Measurements from ENCODE around the gene ITPR1.

ITPR1 gene

DNA sequence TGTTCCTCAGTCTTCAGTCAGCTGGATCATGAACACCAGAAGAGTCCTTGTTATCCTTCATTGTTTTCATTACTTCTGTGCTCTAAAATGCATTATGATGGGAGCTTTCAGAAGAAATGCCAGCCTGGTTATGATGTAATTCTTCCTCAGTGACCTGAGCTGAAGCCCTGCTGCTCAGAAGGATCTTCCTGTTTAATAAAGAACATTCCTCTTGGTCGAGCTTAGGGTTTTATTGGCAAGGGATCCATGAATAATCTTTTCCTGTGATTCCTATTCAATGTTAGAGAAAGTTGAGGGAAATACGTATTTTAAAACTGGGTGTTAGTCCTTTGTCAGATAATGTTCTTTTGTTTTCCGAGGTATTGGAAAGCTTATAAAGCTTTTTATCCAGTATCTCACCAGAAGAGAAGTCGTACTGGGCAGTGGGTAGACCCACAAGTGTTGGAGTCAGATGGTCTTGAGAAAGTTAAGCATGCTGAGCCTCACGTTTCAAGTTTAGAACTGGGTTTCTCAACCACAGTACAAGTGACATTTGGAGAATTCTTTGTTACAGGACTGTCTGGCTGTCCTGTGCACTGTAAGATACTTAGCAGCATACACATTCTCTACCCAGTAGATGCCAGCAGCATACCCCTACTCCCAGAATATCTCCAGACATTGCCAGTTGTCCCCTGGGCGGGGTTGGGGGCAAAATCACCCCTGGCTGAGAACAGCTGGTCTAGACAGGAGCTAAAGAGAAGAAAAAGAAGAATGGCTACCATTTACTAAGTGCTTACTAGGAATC lies 273.8 kb downstream of the ITPR1 start:
- no peak overlapping the region for H2BK12ac ChIP-seq (ENCODE audit: low read length in 2 of 2)
- no peak overlapping the region for H3K14ac ChIP-seq (ENCODE audit: low read length in 2 of 2)
- no peak overlapping the region for H3K27ac ChIP-seq (ENCODE audit: low read length, poor library complexity, severe bottlenecking)
- H4K91ac ChIP-seq (ENCODE audit: low read length), result no peak overlapping the region
- no peak overlapping the region for H3K4ac ChIP-seq (ENCODE audit: low read depth in 1 of 2, low read length in 2 of 2)
- H3K18ac ChIP-seq (ENCODE audit: low read depth in 1 of 2, low read length in 2 of 2), result no peak overlapping the region
- H3K9ac ChIP-seq (ENCODE audit: low read length), result no peak overlapping the region
- H3K79me1 ChIP-seq (replicated peaks; ENCODE audit: low read length, poor library complexity, severe bottlenecking), result no peaks in the 10 kb centered on the region
- WGBS, result 66% methylated on average over 6 of the region's 6 CpGs
- no peak overlapping the region for H2AFZ ChIP-seq (ENCODE audit: low read depth, low read length)
- no peak overlapping the region for H3K23ac ChIP-seq (ENCODE audit: low read length in 2 of 2)
- no peak overlapping the region for H2AK5ac ChIP-seq (ENCODE audit: low read length, severe bottlenecking)
- no peak overlapping the region for H4K8ac ChIP-seq (ENCODE audit: low read length)
- no peak for DNase-seq
- H3K4me2 ChIP-seq (ENCODE audit: low read length, poor library complexity, severe bottlenecking), result no peak overlapping the region
- H3K36me3 ChIP-seq (ENCODE audit: control insufficient read depth in 1 of 2, insufficient read depth in 2 of 2, low read depth in 1 of 2, low read length in 2 of 2), result no peaks in the 10 kb centered on the region
- H3K9me3 ChIP-seq (ENCODE audit: control insufficient read depth, low read length), result peaks cover 14% of the 10 kb centered on the region
- peaks cover 2% of the 10 kb centered on the region for H3K4me1 ChIP-seq (ENCODE audit: control insufficient read depth, insufficient read depth, low read depth, low read length)
- H2BK120ac ChIP-seq (ENCODE audit: low read depth, low read length), result no peak overlapping the region
- no peak overlapping the region for H3K4me3 ChIP-seq (ENCODE audit: insufficient read depth in 1 of 2, low read depth in 1 of 2, low read length in 2 of 2)
- no peak overlapping the region for H2BK15ac ChIP-seq (ENCODE audit: low read depth, poor library complexity, severe bottlenecking)
- H2BK5ac ChIP-seq (ENCODE audit: low read depth, low read length, poor library complexity, severe bottlenecking), result no peak overlapping the region
- H3K27me3 ChIP-seq (ENCODE audit: control insufficient read depth in 1 of 2, insufficient read depth in 1 of 2, low read length in 2 of 2), result no peaks in the 10 kb centered on the region

GRCh38 chr3:4768021-4768420 lies 274.9 kb downstream of the ITPR1 start:
- no peak overlapping the region for H3K9ac ChIP-seq (ENCODE audit: low read length)
- no peak overlapping the region for H3K23ac ChIP-seq (ENCODE audit: low read length in 2 of 2)
- H2AK5ac ChIP-seq (ENCODE audit: low read length, severe bottlenecking), result no peak overlapping the region
- WGBS, result 95% methylated on average over 4 of the region's 5 CpGs
- H3K4ac ChIP-seq (ENCODE audit: low read depth in 1 of 2, low read length in 2 of 2), result no peak overlapping the region
- H2BK15ac ChIP-seq (ENCODE audit: low read depth, poor library complexity, severe bottlenecking), result no peak overlapping the region
- no peak for DNase-seq
- H4K91ac ChIP-seq (ENCODE audit: low read length), result no peak overlapping the region
- no peak overlapping the region for H3K4me3 ChIP-seq (ENCODE audit: insufficient read depth in 1 of 2, low read depth in 1 of 2, low read length in 2 of 2)
- no peaks in the 10 kb centered on the region for H3K36me3 ChIP-seq (ENCODE audit: control insufficient read depth in 1 of 2, insufficient read depth in 2 of 2, low read depth in 1 of 2, low read length in 2 of 2)
- H3K14ac ChIP-seq (ENCODE audit: low read length in 2 of 2), result no peak overlapping the region
- H3K4me2 ChIP-seq (ENCODE audit: low read length, poor library complexity, severe bottlenecking), result no peak overlapping the region
- peaks cover 2% of the 10 kb centered on the region for H3K4me1 ChIP-seq (ENCODE audit: control insufficient read depth, insufficient read depth, low read depth, low read length)
- no peak overlapping the region for H2BK12ac ChIP-seq (ENCODE audit: low read length in 2 of 2)
- peaks cover 14% of the 10 kb centered on the region for H3K9me3 ChIP-seq (ENCODE audit: control insufficient read depth, low read length)
- no peak overlapping the region for H4K8ac ChIP-seq (ENCODE audit: low read length)
- no peaks in the 10 kb centered on the region for H3K79me1 ChIP-seq (replicated peaks; ENCODE audit: low read length, poor library complexity, severe bottlenecking)
- no peak overlapping the region for H3K18ac ChIP-seq (ENCODE audit: low read depth in 1 of 2, low read length in 2 of 2)
- H2BK120ac ChIP-seq (ENCODE audit: low read depth, low read length), result no peak overlapping the region
- no peak overlapping the region for H2AFZ ChIP-seq (ENCODE audit: low read depth, low read length)
- no peaks in the 10 kb centered on the region for H3K27me3 ChIP-seq (ENCODE audit: control insufficient read depth in 1 of 2, insufficient read depth in 1 of 2, low read length in 2 of 2)
- H3K27ac ChIP-seq (ENCODE audit: low read length, poor library complexity, severe bottlenecking), result no peak overlapping the region
- no peak overlapping the region for H2BK5ac ChIP-seq (ENCODE audit: low read depth, low read length, poor library complexity, severe bottlenecking)

- WGBS, result 94% methylated on average over 12 of the region's 12 CpGs
- no peak overlapping the region for H2BK5ac ChIP-seq (ENCODE audit: low read depth, low read length, poor library complexity, severe bottlenecking)
- H4K91ac ChIP-seq (ENCODE audit: low read length), result no peak overlapping the region
- H3K4ac ChIP-seq (ENCODE audit: low read depth in 1 of 2, low read length in 2 of 2), result no peak overlapping the region
- H4K8ac ChIP-seq (ENCODE audit: low read length), result no peak overlapping the region
- DNase-seq, result no peak
- H3K9ac ChIP-seq (ENCODE audit: low read length), result no peak overlapping the region
- no peak overlapping the region for H3K18ac ChIP-seq (ENCODE audit: low read depth in 1 of 2, low read length in 2 of 2)
- peaks cover 3% of the 10 kb centered on the region for H3K4me1 ChIP-seq (ENCODE audit: control insufficient read depth, insufficient read depth, low read depth, low read length)
- H3K27ac ChIP-seq (ENCODE audit: low read length, poor library complexity, severe bottlenecking), result no peak overlapping the region
- no peak overlapping the region for H3K23ac ChIP-seq (ENCODE audit: low read length in 2 of 2)
- H3K27me3 ChIP-seq (ENCODE audit: control insufficient read depth in 1 of 2, insufficient read depth in 1 of 2, low read length in 2 of 2), result no peaks in the 10 kb centered on the region
- H2BK15ac ChIP-seq (ENCODE audit: low read depth, poor library complexity, severe bottlenecking), result no peak overlapping the region
- H3K4me2 ChIP-seq (ENCODE audit: low read length, poor library complexity, severe bottlenecking), result no peak overlapping the region
- H3K4me3 ChIP-seq (ENCODE audit: insufficient read depth in 1 of 2, low read depth in 1 of 2, low read length in 2 of 2), result no peak overlapping the region
- peaks cover 14% of the 10 kb centered on the region for H3K9me3 ChIP-seq (ENCODE audit: control insufficient read depth, low read length)
- H3K79me1 ChIP-seq (replicated peaks; ENCODE audit: low read length, poor library complexity, severe bottlenecking), result no peaks in the 10 kb centered on the region
- no peak overlapping the region for H2BK120ac ChIP-seq (ENCODE audit: low read depth, low read length)
- no peak overlapping the region for H2AK5ac ChIP-seq (ENCODE audit: low read length, severe bottlenecking)
- H3K14ac ChIP-seq (ENCODE audit: low read length in 2 of 2), result no peak overlapping the region
- no peaks in the 10 kb centered on the region for H3K36me3 ChIP-seq (ENCODE audit: control insufficient read depth in 1 of 2, insufficient read depth in 2 of 2, low read depth in 1 of 2, low read length in 2 of 2)
- H2AFZ ChIP-seq (ENCODE audit: low read depth, low read length), result no peak overlapping the region
- H2BK12ac ChIP-seq (ENCODE audit: low read length in 2 of 2), result no peak overlapping the region
Measured at GRCh38 chr3:4768521-4768920, 275.4 kb downstream of the ITPR1 start.

- H2BK5ac ChIP-seq (ENCODE audit: low read depth, low read length, poor library complexity, severe bottlenecking), result no peak overlapping the region
- no peak overlapping the region for H2BK15ac ChIP-seq (ENCODE audit: low read depth, poor library complexity, severe bottlenecking)
- no peak overlapping the region for H3K27ac ChIP-seq (ENCODE audit: low read length, poor library complexity, severe bottlenecking)
- H3K79me1 ChIP-seq (replicated peaks; ENCODE audit: low read length, poor library complexity, severe bottlenecking), result no peaks in the 10 kb centered on the region
- no peaks in the 10 kb centered on the region for H3K36me3 ChIP-seq (ENCODE audit: control insufficient read depth in 1 of 2, insufficient read depth in 2 of 2, low read depth in 1 of 2, low read length in 2 of 2)
- no peak overlapping the region for H2BK12ac ChIP-seq (ENCODE audit: low read length in 2 of 2)
- 92% methylated on average over 5 of the region's 5 CpGs for WGBS
- H2AK5ac ChIP-seq (ENCODE audit: low read length, severe bottlenecking), result no peak overlapping the region
- no peak overlapping the region for H2BK120ac ChIP-seq (ENCODE audit: low read depth, low read length)
- no peak overlapping the region for H3K4ac ChIP-seq (ENCODE audit: low read depth in 1 of 2, low read length in 2 of 2)
- H3K4me2 ChIP-seq (ENCODE audit: low read length, poor library complexity, severe bottlenecking), result no peak overlapping the region
- no peak overlapping the region for H3K23ac ChIP-seq (ENCODE audit: low read length in 2 of 2)
- H3K4me3 ChIP-seq (ENCODE audit: insufficient read depth in 1 of 2, low read depth in 1 of 2, low read length in 2 of 2), result no peak overlapping the region
- H3K4me1 ChIP-seq (ENCODE audit: control insufficient read depth, insufficient read depth, low read depth, low read length), result peaks cover 2% of the 10 kb centered on the region
- H3K9me3 ChIP-seq (ENCODE audit: control insufficient read depth, low read length), result peaks cover 14% of the 10 kb centered on the region
- no peak overlapping the region for H2AFZ ChIP-seq (ENCODE audit: low read depth, low read length)
- no peak overlapping the region for H3K14ac ChIP-seq (ENCODE audit: low read length in 2 of 2)
- H4K8ac ChIP-seq (ENCODE audit: low read length), result no peak overlapping the region
- no peak overlapping the region for H4K91ac ChIP-seq (ENCODE audit: low read length)
- DNase-seq, result no peak
- no peaks in the 10 kb centered on the region for H3K27me3 ChIP-seq (ENCODE audit: control insufficient read depth in 1 of 2, insufficient read depth in 1 of 2, low read length in 2 of 2)
- no peak overlapping the region for H3K9ac ChIP-seq (ENCODE audit: low read length)
- H3K18ac ChIP-seq (ENCODE audit: low read depth in 1 of 2, low read length in 2 of 2), result no peak overlapping the region
Measured at GRCh38 chr3:4770561-4770960, 277.4 kb downstream of the ITPR1 start.

Data from mesenchymal stem cell (in vitro differentiated cells and primary cell).